ENCODE results near the gene SEMA6A. TPM values are rescaled to one million over a fixed set of nuclear protein-coding genes. Genes with fewer than 3 reads are reported as not detected.
A peak's percentile ranks its signal among the peaks of the same experiment; 100 is the strongest.

The SEMA6A gene
- total RNA-seq, 1 experiment from 2014 or later, result 406 TPM

DNA sequence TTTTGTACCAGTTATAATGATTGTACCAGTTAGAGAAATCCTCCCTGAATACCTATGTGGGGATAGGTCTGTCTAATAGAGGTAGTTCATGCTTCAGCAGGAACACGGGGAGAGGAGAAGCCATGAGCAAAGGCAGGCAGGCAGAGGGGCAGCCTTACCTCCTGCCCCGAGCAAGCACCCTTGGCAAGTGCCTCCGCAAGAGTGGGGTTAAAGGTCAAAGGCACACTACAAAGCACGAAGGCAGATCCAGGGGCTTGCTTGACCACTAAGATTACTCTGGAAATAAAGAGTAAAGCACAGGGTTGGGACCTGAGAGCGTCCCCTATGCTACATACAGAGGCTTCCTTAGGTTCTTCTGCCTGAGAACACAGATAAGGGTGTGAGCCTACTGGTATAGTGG, 100.9 kb downstream of the SEMA6A start:
- DNase-seq (ENCODE audit: low spot score) (no peak), ATAC-seq (peak; percentile 51)
- CTCF ChIA-PET, result no interaction called here
- Mint-ChIP-seq H3K36me3 (peaks cover 95% of the 10 kb centered on the region), H3K27ac (peak overlapping the region; percentile 38), H3K4me1 (no peaks in the 10 kb centered on the region), H3K9me3 (no peaks in the 10 kb centered on the region), H3K27me3 (ENCODE audit: low read depth) (no peaks in the 10 kb centered on the region), H3K4me3 (no peak overlapping the region)
- TF ChIP-seq EMX1 (CRISPR knock-in tag; IDR thresholded peaks at IDR 0.05), result no peak
- TF ChIP-seq SMAD4 (CRISPR knock-in tag; IDR thresholded peaks at IDR 0.05), result no peak
- TF ChIP-seq, protein P1, sequence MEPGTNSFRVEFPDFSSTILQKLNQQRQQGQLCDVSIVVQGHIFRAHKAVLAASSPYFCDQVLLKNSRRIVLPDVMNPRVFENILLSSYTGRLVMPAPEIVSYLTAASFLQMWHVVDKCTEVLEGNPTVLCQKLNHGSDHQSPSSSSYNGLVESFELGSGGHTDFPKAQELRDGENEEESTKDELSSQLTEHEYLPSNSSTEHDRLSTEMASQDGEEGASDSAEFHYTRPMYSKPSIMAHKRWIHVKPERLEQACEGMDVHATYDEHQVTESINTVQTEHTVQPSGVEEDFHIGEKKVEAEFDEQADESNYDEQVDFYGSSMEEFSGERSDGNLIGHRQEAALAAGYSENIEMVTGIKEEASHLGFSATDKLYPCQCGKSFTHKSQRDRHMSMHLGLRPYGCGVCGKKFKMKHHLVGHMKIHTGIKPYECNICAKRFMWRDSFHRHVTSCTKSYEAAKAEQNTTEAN (CRISPR knock-in tag; IDR thresholded peaks at IDR 0.05), result no peak
- TF ChIP-seq IRF2 (CRISPR knock-in tag; IDR thresholded peaks at IDR 0.05; ENCODE audit: borderline replicate concordance, low read depth), result no peak
- no peak for TF ChIP-seq ZNF232 (CRISPR knock-in tag; IDR thresholded peaks at IDR 0.05)
- TF ChIP-seq ZBTB21 (CRISPR knock-in tag; IDR thresholded peaks at IDR 0.05; ENCODE audit: borderline replicate concordance), result no peak
- TF ChIP-seq, protein P2, sequence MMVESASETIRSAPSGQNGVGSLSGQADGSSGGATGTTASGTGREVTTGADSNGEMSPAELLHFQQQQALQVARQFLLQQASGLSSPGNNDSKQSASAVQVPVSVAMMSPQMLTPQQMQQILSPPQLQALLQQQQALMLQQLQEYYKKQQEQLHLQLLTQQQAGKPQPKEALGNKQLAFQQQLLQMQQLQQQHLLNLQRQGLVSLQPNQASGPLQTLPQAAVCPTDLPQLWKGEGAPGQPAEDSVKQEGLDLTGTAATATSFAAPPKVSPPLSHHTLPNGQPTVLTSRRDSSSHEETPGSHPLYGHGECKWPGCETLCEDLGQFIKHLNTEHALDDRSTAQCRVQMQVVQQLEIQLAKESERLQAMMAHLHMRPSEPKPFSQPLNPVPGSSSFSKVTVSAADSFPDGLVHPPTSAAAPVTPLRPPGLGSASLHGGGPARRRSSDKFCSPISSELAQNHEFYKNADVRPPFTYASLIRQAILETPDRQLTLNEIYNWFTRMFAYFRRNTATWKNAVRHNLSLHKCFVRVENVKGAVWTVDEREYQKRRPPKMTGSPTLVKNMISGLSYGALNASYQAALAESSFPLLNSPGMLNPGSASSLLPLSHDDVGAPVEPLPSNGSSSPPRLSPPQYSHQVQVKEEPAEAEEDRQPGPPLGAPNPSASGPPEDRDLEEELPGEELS (CRISPR knock-in tag; IDR thresholded peaks at IDR 0.05), result no peak
- POLR2A ChIA-PET, result no interaction called here

DNA sequence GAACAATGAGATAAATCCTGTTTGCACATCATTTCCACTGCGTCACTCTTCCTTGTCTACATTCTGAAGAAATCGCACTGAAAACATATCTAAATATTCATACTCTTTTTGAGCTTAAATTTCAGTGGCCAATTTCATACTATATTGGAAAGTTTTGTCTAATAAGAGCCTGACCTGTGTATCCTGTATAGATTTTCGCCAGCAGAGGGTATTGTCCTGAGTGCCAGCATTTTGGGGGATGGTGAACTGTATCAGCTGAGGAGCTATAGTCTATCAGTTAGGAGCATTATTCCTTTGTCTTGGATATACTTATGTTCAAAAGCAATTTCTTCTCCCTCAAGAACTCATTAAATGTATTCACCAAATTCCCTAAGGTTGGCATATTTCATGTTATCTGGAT, 102.3 kb downstream of the SEMA6A start:
- DNase-seq (ENCODE audit: low spot score), result no peak
- no peaks in the 10 kb centered on the region for H3K4me1 Mint-ChIP-seq
- no peak for ATAC-seq
- peak overlapping the region; percentile 38; the same call in 1 of the 2 replicates for H3K27ac Mint-ChIP-seq
- no peaks in the 10 kb centered on the region for H3K9me3 Mint-ChIP-seq
- ChIA-PET POLR2A (no interaction called here), CTCF (no interaction called here)
- no peaks in the 10 kb centered on the region for H3K27me3 Mint-ChIP-seq (ENCODE audit: low read depth)
- H3K36me3 Mint-ChIP-seq, result peaks cover 95% of the 10 kb centered on the region
- H3K4me3 Mint-ChIP-seq, result no peak overlapping the region
- TF ChIP-seq TEAD4 (CRISPR knock-in tag; IDR thresholded peaks at IDR 0.05) (no peak), GRHL2 (CRISPR knock-in tag; IDR thresholded peaks at IDR 0.05; ENCODE audit: insufficient replicate concordance, severe bottlenecking) (no peak), NFYB (CRISPR knock-in tag; conservative IDR thresholded peaks at IDR 0.05; ENCODE audit: low read depth) (no peak), SMAD4 (CRISPR knock-in tag; IDR thresholded peaks at IDR 0.05) (no peak), FOXP1 (CRISPR knock-in tag; IDR thresholded peaks at IDR 0.05; ENCODE audit: borderline replicate concordance) (no peak), IRF2 (CRISPR knock-in tag; IDR thresholded peaks at IDR 0.05; ENCODE audit: borderline replicate concordance, low read depth) (no peak), ATF1 (CRISPR knock-in tag; IDR thresholded peaks at IDR 0.05) (no peak), CREM (CRISPR knock-in tag; IDR thresholded peaks at IDR 0.05) (no peak), RORB (CRISPR knock-in tag; IDR thresholded peaks at IDR 0.05) (no peak), KAT7 (CRISPR knock-in tag; IDR thresholded peaks at IDR 0.05; ENCODE audit: borderline replicate concordance) (no peak)
- TF ChIP-seq, protein P3, sequence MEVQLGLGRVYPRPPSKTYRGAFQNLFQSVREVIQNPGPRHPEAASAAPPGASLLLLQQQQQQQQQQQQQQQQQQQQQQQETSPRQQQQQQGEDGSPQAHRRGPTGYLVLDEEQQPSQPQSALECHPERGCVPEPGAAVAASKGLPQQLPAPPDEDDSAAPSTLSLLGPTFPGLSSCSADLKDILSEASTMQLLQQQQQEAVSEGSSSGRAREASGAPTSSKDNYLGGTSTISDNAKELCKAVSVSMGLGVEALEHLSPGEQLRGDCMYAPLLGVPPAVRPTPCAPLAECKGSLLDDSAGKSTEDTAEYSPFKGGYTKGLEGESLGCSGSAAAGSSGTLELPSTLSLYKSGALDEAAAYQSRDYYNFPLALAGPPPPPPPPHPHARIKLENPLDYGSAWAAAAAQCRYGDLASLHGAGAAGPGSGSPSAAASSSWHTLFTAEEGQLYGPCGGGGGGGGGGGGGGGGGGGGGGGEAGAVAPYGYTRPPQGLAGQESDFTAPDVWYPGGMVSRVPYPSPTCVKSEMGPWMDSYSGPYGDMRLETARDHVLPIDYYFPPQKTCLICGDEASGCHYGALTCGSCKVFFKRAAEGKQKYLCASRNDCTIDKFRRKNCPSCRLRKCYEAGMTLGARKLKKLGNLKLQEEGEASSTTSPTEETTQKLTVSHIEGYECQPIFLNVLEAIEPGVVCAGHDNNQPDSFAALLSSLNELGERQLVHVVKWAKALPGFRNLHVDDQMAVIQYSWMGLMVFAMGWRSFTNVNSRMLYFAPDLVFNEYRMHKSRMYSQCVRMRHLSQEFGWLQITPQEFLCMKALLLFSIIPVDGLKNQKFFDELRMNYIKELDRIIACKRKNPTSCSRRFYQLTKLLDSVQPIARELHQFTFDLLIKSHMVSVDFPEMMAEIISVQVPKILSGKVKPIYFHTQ (CRISPR knock-in tag; IDR thresholded peaks at IDR 0.05), result no peak
- TF ChIP-seq, protein P4, sequence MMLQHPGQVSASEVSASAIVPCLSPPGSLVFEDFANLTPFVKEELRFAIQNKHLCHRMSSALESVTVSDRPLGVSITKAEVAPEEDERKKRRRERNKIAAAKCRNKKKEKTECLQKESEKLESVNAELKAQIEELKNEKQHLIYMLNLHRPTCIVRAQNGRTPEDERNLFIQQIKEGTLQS (CRISPR knock-in tag; conservative IDR thresholded peaks at IDR 0.05), result no peak
- TF ChIP-seq, protein P5, sequence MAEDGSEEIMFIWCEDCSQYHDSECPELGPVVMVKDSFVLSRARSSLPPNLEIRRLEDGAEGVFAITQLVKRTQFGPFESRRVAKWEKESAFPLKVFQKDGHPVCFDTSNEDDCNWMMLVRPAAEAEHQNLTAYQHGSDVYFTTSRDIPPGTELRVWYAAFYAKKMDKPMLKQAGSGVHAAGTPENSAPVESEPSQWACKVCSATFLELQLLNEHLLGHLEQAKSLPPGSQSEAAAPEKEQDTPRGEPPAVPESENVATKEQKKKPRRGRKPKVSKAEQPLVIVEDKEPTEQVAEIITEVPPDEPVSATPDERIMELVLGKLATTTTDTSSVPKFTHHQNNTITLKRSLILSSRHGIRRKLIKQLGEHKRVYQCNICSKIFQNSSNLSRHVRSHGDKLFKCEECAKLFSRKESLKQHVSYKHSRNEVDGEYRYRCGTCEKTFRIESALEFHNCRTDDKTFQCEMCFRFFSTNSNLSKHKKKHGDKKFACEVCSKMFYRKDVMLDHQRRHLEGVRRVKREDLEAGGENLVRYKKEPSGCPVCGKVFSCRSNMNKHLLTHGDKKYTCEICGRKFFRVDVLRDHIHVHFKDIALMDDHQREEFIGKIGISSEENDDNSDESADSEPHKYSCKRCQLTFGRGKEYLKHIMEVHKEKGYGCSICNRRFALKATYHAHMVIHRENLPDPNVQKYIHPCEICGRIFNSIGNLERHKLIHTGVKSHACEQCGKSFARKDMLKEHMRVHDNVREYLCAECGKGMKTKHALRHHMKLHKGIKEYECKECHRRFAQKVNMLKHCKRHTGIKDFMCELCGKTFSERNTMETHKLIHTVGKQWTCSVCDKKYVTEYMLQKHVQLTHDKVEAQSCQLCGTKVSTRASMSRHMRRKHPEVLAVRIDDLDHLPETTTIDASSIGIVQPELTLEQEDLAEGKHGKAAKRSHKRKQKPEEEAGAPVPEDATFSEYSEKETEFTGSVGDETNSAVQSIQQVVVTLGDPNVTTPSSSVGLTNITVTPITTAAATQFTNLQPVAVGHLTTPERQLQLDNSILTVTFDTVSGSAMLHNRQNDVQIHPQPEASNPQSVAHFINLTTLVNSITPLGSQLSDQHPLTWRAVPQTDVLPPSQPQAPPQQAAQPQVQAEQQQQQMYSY (CRISPR knock-in tag; IDR thresholded peaks at IDR 0.05), result no peak
- TF ChIP-seq, protein P6, sequence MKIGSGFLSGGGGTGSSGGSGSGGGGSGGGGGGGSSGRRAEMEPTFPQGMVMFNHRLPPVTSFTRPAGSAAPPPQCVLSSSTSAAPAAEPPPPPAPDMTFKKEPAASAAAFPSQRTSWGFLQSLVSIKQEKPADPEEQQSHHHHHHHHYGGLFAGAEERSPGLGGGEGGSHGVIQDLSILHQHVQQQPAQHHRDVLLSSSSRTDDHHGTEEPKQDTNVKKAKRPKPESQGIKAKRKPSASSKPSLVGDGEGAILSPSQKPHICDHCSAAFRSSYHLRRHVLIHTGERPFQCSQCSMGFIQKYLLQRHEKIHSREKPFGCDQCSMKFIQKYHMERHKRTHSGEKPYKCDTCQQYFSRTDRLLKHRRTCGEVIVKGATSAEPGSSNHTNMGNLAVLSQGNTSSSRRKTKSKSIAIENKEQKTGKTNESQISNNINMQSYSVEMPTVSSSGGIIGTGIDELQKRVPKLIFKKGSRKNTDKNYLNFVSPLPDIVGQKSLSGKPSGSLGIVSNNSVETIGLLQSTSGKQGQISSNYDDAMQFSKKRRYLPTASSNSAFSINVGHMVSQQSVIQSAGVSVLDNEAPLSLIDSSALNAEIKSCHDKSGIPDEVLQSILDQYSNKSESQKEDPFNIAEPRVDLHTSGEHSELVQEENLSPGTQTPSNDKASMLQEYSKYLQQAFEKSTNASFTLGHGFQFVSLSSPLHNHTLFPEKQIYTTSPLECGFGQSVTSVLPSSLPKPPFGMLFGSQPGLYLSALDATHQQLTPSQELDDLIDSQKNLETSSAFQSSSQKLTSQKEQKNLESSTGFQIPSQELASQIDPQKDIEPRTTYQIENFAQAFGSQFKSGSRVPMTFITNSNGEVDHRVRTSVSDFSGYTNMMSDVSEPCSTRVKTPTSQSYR (CRISPR knock-in tag; IDR thresholded peaks at IDR 0.05), result no peak
- TF ChIP-seq, protein P7, sequence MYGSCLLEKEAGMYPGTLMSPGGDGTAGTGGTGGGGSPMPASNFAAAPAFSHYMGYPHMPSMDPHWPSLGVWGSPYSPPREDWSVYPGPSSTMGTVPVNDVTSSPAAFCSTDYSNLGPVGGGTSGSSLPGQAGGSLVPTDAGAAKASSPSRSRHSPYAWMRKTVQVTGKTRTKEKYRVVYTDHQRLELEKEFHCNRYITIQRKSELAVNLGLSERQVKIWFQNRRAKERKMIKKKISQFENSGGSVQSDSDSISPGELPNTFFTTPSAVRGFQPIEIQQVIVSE (CRISPR knock-in tag; IDR thresholded peaks at IDR 0.05; ENCODE audit: borderline replicate concordance), result no peak
